CD4-positive, alpha-beta T cell treated with Interleukin-15 for 4 hours (primary cell): ENCODE results near the gene IL1RL2.

Experiments used
- DNase-seq: peaks from one replicate; pipeline ENCODE4 v3.0.0-alpha.2; 2020; ENCODE audit warnings: low spot score

IL1RL2 gene

DNA sequence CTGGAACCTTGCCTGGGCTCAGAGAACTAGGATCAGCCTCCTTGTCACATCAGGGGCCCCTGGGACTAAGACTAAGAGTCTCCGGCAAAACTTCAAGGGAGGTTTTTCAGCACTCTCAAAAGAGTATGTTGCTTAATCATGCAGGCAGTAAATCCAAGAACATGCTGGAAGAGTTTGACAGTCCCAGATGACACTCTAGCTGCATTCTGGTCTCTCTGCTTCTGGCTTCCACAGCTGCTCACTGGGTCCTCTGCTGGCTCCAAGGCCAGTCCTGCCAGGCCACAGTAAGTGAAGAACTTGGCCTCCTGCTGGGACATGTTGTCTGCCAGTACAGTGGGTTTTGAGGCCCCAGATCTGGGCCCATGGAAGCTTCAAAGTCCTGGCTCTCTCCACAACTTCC lies 79.4 kb downstream of the IL1RL2 start:
- no peak for DNase-seq

DNA sequence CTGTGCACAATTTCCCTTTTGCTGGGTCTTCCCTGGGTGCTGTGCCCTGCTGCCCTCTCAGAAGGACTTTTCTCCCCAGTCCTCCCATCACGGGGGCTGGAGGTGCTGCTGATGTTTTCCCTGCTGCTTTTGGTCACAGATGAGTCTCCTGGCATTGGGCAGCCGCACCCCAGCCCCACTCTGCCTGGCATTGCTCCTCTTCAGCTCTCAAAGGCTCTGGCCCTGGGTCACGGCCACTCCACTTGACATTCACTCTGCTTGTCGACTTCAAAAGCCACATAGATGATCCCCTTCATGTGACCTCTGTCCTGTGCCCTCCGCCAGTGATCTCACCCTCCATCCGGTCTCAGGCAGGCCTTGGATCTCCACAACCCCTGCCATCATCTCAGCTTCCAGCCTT lies 81.0 kb downstream of the IL1RL2 start:
- no peak for DNase-seq

DNA sequence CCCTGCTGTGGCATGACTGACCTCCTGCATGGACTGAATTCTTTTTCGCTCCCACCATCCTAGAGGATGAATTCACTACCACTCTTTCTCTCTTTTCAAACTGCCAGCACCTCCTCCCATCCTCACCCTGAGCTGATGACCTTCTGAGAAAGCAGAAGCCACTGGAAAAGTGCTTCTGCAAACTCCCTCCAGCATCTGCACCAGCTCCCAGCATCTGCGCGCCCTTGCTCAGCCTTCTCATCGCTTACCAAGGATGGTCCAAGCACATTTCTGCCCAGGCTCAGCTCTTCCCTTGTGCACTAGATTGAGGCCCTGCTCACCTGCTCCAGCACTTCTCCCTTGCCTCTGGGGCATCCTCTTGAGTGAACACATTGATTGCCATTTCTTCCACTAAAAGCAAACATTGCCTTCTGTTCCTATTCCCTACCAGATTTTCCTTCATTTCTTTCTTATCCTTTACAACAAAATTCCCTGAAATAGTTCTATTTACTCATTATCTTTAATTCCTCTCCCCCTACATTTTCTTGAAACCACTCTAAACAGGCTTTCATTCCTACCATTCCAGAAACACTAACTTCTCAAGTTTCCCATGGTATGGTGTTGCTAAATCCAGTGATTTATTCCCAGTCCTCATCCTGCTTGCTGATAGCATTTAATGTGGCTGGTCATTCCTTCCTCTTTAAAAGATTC lies 81.8 kb downstream of the IL1RL2 start:
- no peak for DNase-seq

DNA sequence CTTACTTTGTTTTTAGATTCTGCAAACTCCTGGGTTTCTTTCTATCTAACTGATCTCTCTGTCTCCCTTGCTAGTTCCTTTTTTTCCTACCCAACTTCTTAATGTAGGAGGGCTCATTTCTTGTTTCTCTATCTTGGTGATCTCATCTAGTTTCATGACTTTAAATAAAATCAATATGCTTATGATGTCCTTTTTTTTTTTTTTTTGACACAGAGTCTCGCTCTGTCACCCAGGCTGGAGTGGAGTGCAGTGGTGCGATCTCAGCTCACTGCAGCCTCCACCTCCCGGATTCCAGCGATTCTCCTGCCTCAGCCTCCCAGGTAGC lies 82.3 kb downstream of the IL1RL2 start:
- DNase-seq: no peak

DNA sequence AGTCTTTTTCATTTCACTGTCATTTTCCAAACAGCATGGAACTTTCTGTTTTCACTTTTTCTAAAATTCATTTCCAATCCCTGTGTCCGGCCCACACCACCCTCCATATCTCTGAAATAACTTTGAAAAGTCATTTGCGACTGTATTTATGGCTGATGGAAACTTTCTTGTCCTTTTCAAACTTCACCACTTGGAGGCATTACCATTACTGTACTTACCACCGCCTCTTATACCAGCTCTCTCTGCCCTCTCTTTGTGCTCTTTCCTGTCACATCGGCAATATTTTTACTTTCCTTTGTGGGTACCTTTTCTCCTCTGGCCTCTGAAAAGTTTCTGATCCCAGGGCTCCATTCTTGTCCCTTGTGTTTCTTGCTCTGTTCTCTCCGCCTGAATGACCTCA lies 85.0 kb downstream of the IL1RL2 start:
- peak; percentile 18 for DNase-seq

DNA sequence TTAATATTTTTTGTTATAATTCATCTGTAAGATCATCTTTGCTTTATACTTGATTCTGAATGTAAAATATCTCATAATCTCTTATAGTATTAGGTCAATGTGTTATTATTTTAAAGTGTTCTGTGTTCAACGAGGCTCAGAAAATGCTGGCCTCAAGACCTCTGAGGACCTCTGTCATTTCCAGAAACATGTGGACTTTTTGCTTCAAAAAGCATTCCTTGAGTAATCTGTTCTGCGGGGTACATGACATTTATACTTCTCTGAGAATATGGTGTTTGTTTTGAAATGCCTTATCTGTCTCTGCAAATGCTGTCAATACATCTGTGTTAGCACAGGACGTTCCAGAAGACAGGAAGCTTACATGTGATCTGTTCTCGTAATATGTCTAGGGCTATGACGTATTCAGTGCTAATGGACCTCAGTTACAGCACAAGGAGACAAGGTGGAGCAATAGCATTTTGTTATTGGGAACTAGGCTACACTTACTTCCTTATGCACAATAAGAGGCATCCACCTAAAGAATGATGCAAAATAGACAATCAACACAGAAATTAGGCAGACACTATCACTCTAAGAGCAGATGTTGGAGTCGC lies 86.9 kb downstream of the IL1RL2 start:
- DNase-seq: no peak

DNA sequence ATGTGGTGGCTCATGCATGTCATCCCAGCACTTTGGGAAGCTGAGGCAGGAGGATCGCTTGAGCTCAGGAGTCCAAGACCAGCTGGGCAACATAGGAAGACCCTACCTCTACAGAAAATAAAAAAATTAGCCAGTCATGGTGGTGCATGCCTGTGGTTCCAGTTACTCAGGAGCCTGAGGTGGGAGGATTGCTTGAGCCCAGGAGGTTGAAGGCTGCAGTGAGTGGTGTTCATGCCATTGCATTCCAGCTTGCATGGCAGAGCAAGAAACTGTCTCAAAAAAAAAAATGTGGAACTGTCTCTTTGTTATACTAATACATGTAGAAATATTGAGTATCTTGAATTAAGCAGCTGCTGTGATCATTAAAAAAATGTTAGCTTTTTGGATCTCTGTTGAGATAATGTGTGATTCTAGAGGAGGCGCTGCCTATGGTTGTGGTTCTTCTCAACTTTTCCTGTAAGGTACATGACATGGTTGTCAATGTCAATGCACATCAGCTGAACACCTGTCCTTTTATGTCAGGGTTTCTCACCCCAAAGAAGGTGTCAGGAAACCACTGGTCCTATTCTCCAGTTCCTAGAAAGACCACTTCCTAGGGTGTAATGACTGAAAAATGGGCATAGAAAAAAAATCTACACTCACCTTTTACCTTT lies 89.9 kb downstream of the IL1RL2 start:
- DNase-seq: peak; percentile 13

DNA sequence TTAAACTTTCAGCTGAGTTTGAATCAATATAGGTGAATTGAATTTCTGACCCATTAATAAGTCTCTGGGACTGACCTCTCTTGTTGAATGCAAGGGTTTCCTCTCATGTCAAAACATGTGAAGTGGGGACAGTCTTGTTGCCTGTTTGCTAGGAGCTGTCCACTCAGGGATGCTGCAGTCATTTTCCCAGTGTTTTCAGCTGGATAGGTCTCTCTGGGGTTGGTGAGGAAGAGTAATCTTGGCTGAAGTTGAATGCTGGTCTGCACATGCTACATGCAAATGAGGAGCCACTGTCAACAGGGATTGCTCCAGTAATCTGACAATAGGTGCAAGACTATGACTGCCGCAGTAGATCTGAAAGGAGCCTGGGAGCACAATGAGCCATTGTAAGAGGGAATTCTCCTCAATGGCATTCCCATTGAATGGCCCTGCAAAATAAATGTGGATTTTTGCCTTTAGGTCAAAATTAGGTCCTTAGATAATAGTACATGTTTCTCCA lies 90.4 kb downstream of the IL1RL2 start:
- no peak for DNase-seq

DNA sequence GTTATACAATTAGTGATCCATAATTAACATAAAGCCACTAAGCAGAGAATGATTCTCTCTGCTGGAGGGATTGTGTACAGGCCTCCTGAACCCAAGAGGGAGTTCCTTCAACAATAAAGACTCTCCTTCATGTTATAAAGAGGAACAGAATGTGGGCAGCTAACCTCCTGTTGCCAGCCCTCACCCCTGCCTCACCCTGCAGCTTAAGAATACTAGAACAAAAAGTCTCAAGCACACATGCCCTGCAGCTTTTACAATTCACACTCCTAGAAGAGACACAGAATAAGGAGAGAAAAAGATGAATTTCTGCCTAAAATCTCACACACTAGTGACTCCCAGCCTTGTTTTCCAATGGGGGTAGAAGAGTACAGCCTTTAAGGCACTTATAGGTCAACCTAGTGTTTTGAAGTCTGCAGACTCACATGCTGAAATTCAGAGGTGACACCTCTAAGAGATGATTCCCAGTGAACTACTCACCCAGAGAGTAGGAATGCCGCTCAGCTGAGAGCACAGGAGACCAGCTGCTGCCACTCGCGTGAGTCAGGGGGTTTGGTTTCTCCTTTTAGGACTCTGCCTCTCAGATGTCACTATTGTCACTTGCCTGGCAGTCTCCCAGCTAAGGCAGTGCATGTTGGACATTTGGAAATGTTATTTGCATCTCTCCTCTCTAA lies 92.0 kb downstream of the IL1RL2 start:
- DNase-seq: no peak

DNA sequence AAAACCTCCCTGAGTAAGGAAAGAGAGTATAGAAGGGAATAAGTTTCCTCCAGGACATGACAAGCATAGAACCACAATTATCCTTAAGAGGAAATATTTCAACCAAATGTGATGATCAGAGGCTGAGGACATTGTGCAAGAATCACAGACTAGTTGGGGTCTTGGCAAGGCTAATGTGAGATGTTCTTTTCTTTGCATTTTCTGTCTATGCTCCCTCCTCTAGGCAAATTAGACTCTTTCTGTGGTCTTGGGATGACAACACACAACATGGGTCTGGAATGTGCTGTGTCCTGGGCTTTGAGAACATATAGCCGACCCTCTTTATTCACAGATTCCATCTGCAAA lies 92.5 kb downstream of the IL1RL2 start:
- no peak for DNase-seq

DNA sequence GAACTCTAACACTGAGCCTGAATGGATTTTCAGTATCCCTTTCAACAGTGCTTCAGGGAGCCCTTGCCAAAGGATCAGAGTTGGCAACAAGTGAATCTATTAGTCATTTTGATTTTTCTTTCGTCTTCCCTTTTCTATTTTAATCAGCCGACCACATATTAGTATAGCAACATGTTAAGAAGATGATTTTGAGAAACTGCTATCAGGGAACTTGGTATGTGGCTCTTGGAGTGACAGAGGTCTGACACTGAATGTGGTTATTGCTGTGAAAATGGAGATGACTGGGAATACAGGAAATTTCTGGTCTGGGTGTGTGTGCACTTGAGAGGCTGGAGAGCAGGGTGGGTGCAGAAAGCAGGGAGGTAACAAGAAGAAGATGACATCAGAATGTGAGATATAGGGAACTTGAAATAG lies 95.9 kb downstream of the IL1RL2 start:
- no peak for DNase-seq

DNA sequence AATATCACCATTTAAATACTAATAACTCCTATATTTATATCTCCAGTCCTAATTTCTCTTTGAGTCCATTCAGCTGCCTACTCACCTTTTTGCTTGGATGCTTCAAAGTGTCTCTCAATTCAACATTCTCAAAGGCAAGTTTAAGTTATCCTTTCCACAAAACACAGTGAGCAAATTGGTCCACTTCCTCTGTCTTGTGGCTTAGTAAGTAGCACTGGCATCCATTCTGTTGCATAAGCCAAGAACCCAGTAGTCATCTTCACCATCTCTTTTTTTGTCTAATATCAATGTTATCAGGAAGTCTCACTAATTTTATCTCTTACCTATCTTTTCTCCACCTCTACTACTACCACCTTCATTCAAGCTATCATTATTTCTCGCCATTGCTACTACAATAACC lies 97.2 kb downstream of the IL1RL2 start:
- DNase-seq: no peak

DNA sequence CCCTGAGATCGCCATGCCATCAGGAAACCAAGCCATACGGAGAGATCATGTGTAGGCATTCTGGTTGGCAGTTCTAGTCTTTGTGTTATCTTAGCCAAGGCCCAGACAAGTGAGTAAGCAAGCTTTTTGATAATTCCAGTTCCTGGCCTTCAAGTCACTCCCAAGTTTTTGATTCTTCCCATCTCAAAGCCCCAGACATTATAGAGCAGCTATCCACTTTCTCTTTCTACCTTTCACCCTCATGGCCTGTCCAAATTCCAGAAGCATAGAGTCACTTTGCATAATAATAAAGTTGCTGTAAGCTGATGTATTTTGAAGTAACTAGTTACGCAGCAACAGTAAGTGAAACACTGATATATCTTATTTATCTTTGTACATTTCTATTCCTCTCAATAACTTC lies 97.8 kb downstream of the IL1RL2 start:
- no peak for DNase-seq

DNA sequence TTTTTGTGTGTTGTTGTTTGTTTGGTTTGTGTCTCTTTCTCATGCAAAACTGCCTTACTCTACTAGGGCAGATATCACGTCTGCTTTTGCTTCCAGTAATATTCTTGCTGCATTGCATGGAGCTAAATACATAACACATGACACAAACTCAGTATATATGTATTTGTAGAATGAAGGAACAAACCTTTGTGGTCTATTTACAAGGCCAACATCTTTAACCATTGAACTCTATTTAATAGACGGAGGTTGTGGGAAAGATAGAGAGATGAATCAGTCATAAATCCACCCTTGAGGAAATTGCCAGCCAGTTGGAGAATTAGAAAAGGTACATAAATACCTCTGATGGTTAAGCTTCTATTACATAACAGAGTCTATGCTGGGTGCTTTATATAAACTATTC lies 98.5 kb downstream of the IL1RL2 start:
- DNase-seq: no peak

DNA sequence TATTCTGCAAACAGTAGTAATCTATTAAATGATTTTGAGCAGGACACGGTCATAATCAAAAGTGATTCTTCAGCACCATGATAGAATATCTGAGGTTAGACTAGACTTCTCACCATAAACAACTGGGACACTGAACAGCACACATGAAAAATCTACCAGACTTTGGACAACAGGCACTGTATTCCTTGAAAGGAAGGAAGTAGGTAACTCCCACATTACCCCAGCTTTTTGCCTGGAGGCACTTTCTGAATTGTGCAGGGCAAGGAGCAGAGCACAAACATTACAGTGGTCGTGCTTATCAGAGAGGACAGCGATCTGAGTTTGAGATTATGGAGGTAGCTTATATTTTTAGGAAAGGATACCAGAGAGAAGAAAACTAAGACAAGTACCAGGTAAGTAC lies 99.2 kb downstream of the IL1RL2 start:
- DNase-seq: no peak

DNA sequence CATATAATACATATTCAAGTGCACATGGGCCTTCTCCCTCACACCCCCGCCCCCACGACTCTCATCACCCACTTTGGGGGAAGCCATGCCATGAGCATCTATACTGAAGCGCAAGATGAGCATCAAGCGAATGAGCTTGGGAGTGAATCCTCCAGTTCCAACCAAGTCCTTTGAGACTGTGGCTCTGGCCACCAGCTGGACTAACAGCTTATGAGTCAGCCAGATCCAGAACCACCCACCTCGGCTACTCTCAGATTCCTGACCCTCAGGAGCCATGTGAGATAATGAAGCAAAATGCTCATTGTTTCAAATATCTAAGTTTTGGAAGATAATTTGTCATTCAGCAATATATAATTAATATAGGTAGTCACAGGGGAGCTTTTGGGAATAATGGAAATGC lies 102.3 kb downstream of the IL1RL2 start:
- DNase-seq: no peak
